ENCODE measurements around the gene HOXA10. TPM values are rescaled to one million over a fixed set of nuclear protein-coding genes. Genes with fewer than 3 reads are reported as not detected.

HOXA10 gene
- total RNA-seq, 1 donor from 2014 or later: not detected

GRCh38 chr7:27146491-27147198 lies 27.5 kb downstream of the HOXA10 start:
- intact Hi-C loops (cut with micrococcal nuclease): no loop called here
- no peak for DNase-seq
- no peak overlapping the region for H3K27ac ChIP-seq (replicated peaks)
- H3K36me3 ChIP-seq: no peaks in the 10 kb centered on the region
- H3K9me3 ChIP-seq (replicated peaks): no peaks in the 10 kb centered on the region
- peaks cover 100% of the 10 kb centered on the region for H3K27me3 ChIP-seq (ENCODE audit: low read depth)
- TF ChIP-seq CTCF (IDR thresholded peaks at IDR 0.05; ENCODE audit: borderline replicate concordance): no peak
- H3K4me3 ChIP-seq: no peak overlapping the region
- peaks cover 62% of the 10 kb centered on the region for H3K4me1 ChIP-seq

GRCh38 chr7:27145914-27146412 lies 28.2 kb downstream of the HOXA10 start:
- no peak overlapping the region for H3K4me3 ChIP-seq
- no peak for DNase-seq
- no peaks in the 10 kb centered on the region for H3K9me3 ChIP-seq (replicated peaks)
- intact Hi-C loops (cut with micrococcal nuclease): no loop called here
- TF ChIP-seq CTCF (IDR thresholded peaks at IDR 0.05; ENCODE audit: borderline replicate concordance): no peak
- H3K36me3 ChIP-seq: no peaks in the 10 kb centered on the region
- peaks cover 100% of the 10 kb centered on the region for H3K27me3 ChIP-seq (ENCODE audit: low read depth)
- H3K4me1 ChIP-seq: peaks cover 55% of the 10 kb centered on the region
- no peak overlapping the region for H3K27ac ChIP-seq (replicated peaks)

GRCh38 chr7:27145165-27145913 lies 28.8 kb downstream of the HOXA10 start:
- H3K4me1 ChIP-seq: peaks cover 49% of the 10 kb centered on the region
- no peak overlapping the region for H3K27ac ChIP-seq (replicated peaks)
- no peaks in the 10 kb centered on the region for H3K9me3 ChIP-seq (replicated peaks)
- H3K27me3 ChIP-seq (ENCODE audit: low read depth): peaks cover 100% of the 10 kb centered on the region
- TF ChIP-seq CTCF (IDR thresholded peaks at IDR 0.05; ENCODE audit: borderline replicate concordance): no peak
- H3K4me3 ChIP-seq: no peak overlapping the region
- H3K36me3 ChIP-seq: no peaks in the 10 kb centered on the region
- no peak for DNase-seq
- intact Hi-C loops (cut with micrococcal nuclease): no loop called here

- no peak for TF ChIP-seq CTCF (IDR thresholded peaks at IDR 0.05; ENCODE audit: borderline replicate concordance)
- no peaks in the 10 kb centered on the region for H3K36me3 ChIP-seq
- intact Hi-C loops (cut with micrococcal nuclease): no loop called here
Measured at GRCh38 chr7:27144781-27145164, 29.3 kb downstream of the HOXA10 start.

GRCh38 chr7:27143950-27144780 lies 30.0 kb downstream of the HOXA10 start:
- no peak overlapping the region for H3K27ac ChIP-seq (replicated peaks)
- H3K27me3 ChIP-seq (ENCODE audit: low read depth): peaks cover 100% of the 10 kb centered on the region
- H3K4me1 ChIP-seq: peaks cover 55% of the 10 kb centered on the region
- H3K36me3 ChIP-seq: no peaks in the 10 kb centered on the region
- no peak for TF ChIP-seq CTCF (IDR thresholded peaks at IDR 0.05; ENCODE audit: borderline replicate concordance)
- no peaks in the 10 kb centered on the region for H3K9me3 ChIP-seq (replicated peaks)
- H3K4me3 ChIP-seq: peak overlapping the region; percentile 64
- intact Hi-C loops (cut with micrococcal nuclease): no loop called here
- no peak for DNase-seq

More at GRCh38 chr7:27144781-27145164, 29.3 kb downstream of the HOXA10 start:
- Histone ChIP-seq H3K27me3 (ENCODE audit: low read depth) (peaks cover 100% of the 10 kb centered on the region), H3K4me3 (no peak overlapping the region), H3K27ac (replicated peaks) (no peak overlapping the region), H3K9me3 (replicated peaks) (no peaks in the 10 kb centered on the region), H3K4me1 (peaks cover 49% of the 10 kb centered on the region)
- no peak for DNase-seq
